Endothelial cell of umbilical vein (primary cell): ENCODE data around the gene ZNF346. TPM values are rescaled to one million over a fixed set of nuclear protein-coding genes. Genes with fewer than 3 reads are reported as not detected.

Experiments used
- BruUV-seq: library from RNA; stranded (reverse); fragments of 400-500 nt; replicated peaks from 2 replicates; lab custom pipeline; 2021; lab: Mats Ljungman, UMichigan
- CTCF ChIA-PET: fragments of 300-600, 350-600 bp; sonication (Branson Sonifier 250); formaldehyde crosslinking; loops from one replicate; lab custom pipeline; 2021; ENCODE audit warnings: antibody characterized with exemption, inconsistent platforms; lab: Charles Lee
- POLR2A ChIA-PET: fragments of 300-600, 350-600 bp; sonication (Branson Sonifier 250); formaldehyde crosslinking; loops from one replicate; lab custom pipeline; 2021; ENCODE audit warnings: antibody characterized with exemption, inconsistent platforms; lab: Charles Lee
- DNase-seq: peaks from one replicate; pipeline ENCODE4 v3.0.0-alpha.2; 2011; ENCODE audit warnings: low read depth, low spot score
- FAIRE-seq: peaks from 2 replicates; lab custom pipeline; 2011; peaks lifted over from hg19 to GRCh38; lab: Jason Lieb, UNC
- H2AFZ ChIP-seq: 2 replicates; pipeline ENCODE4 v1.6.0; 2012; ENCODE audit warnings: low read depth, low read length, control low read depth, inconsistent platforms
- H3K27ac ChIP-seq: 2 replicates; pipeline ENCODE4 v1.5.1; 2011; ENCODE audit warnings: low read depth, mild to moderate bottlenecking, control low read depth, low read length, moderate library complexity; ENCODE audit not compliant: insufficient read depth
- H3K27me3 ChIP-seq, 2 experiments: 2 replicates each; pipeline versions ENCODE4 v1.6.0 to v1.6.1; 2011; ENCODE audit warnings: low read length in 2 of 2, mixed read lengths in 1 of 2; ENCODE audit not compliant: control insufficient read depth in 2 of 2, insufficient read depth in 2 of 2
- H3K36me3 ChIP-seq, 2 experiments: 2 replicates in 1 of 2; 3 replicates in 1 of 2; pipeline ENCODE4 v1.5.1; 2011; ENCODE audit warnings: low read length in 2 of 2, mild to moderate bottlenecking in 1 of 2, moderate library complexity in 1 of 2; ENCODE audit not compliant: control insufficient read depth in 2 of 2, insufficient read depth in 2 of 2; ENCODE audit errors: extremely low read depth in 1 of 2
- H3K4me1 ChIP-seq: 3 replicates; pipeline ENCODE4 v1.5.1; 2011; ENCODE audit warnings: mild to moderate bottlenecking, low read length; ENCODE audit not compliant: control insufficient read depth, insufficient read depth; ENCODE audit errors: extremely low read depth
- H3K4me2 ChIP-seq: 2 replicates; pipeline ENCODE4 v1.6.1; 2011; ENCODE audit warnings: low read length, control low read depth, mixed read lengths; ENCODE audit not compliant: insufficient read depth
- H3K4me3 ChIP-seq, 3 experiments: fragments of 200-600 bp in 1 of 3; sonication (generic), shearing (Covaris generic) in 1 of 3; replicated peaks in 1 of 3; 2 replicates each; pipeline ENCODE4 v1.5.1; 2011 to 2016; ENCODE audit warnings: control low read depth in 3 of 3, low read length in 3 of 3, mild to moderate bottlenecking in 2 of 3, inconsistent platforms in 1 of 3, low read depth in 1 of 3, moderate library complexity in 1 of 3; ENCODE audit not compliant: insufficient read depth in 1 of 3
- H3K79me2 ChIP-seq: 2 replicates; pipeline ENCODE4 v1.6.0; 2012; ENCODE audit warnings: low read length, inconsistent platforms; ENCODE audit not compliant: control insufficient read depth, insufficient read depth
- H3K9ac ChIP-seq: replicated peaks from 2 replicates; pipeline ENCODE3; 2011; ENCODE audit warnings: low read length, control low read depth; ENCODE audit not compliant: insufficient read depth; ENCODE audit errors: extremely low read depth
- H3K9me1 ChIP-seq: replicated peaks from 3 replicates; pipeline ENCODE4 v1.6.0; 2011; ENCODE audit warnings: mild to moderate bottlenecking, low read length; ENCODE audit not compliant: control insufficient read depth, insufficient read depth; ENCODE audit errors: extremely low read depth
- H3K9me3 ChIP-seq: replicated peaks from 2 replicates; pipeline ENCODE4 v1.5.1; 2012; ENCODE audit warnings: low read length, inconsistent platforms; ENCODE audit not compliant: control insufficient read depth, insufficient read depth
- H4K20me1 ChIP-seq: replicated peaks from 2 replicates; pipeline ENCODE3; 2011; ENCODE audit warnings: mild to moderate bottlenecking, low read length; ENCODE audit not compliant: control insufficient read depth, insufficient read depth; ENCODE audit errors: extremely low read depth
- EZH2 ChIP-seq: IDR thresholded peaks from 2 replicates; pipeline ENCODE4 v1.6.1; 2012; ENCODE audit warnings: borderline replicate concordance, low read depth, mild to moderate bottlenecking, moderate library complexity, low read length, inconsistent platforms; ENCODE audit not compliant: severe bottlenecking
- FOS ChIP-seq: IDR thresholded peaks from 2 replicates; pipeline ENCODE4 v1.6.1; 2011; ENCODE audit warnings: mild to moderate bottlenecking, low read length, moderate library complexity, borderline replicate concordance; ENCODE audit not compliant: insufficient read depth
- GATA2 ChIP-seq: IDR thresholded peaks from 2 replicates; pipeline ENCODE4 v1.7.0; 2011; ENCODE audit warnings: low read depth, mild to moderate bottlenecking, moderate library complexity, mixed read lengths, low read length; ENCODE audit not compliant: insufficient read length, insufficient read depth
- JUN ChIP-seq: IDR thresholded peaks from 2 replicates; pipeline ENCODE4 v1.6.1; 2011; ENCODE audit warnings: borderline replicate concordance, low read depth; ENCODE audit not compliant: insufficient read length, insufficient read depth
- MYC ChIP-seq: IDR thresholded peaks from one replicate; pipeline ENCODE4 v1.6.1; 2011; ENCODE audit warnings: mild to moderate bottlenecking, low read depth, low read length
- POLR2A ChIP-seq: IDR thresholded peaks from 2 replicates; pipeline ENCODE4 v1.6.1; 2012; ENCODE audit warnings: low read depth, mild to moderate bottlenecking, control low read depth, low read length
- POLR2AphosphoS5 ChIP-seq: IDR thresholded peaks from 2 replicates; pipeline ENCODE4 v1.6.1; 2012; ENCODE audit warnings: low read depth, mild to moderate bottlenecking, control low read depth, low read length, moderate library complexity; ENCODE audit not compliant: insufficient read depth
- dilution Hi-C: fragments of 300-500 bp; cut with MboI; formaldehyde crosslinking; loops from one replicate; pipeline ENCODE4 v1.15.0; 2019; ENCODE audit warnings: low sequenced_read_pairs; ENCODE audit not compliant: extremely low pct_ligation_motif_present
- intact Hi-C: fragments of 100-400 bp; cut with micrococcal nuclease; formaldehyde crosslinking; loops from one replicate; pipeline ENCODE4 v1.10.0; 2022
- polyA plus RNA-seq, 4 experiments: library from polyadenylated mRNA; depleted of rRNA in 3 of 4; stranded (reverse) in 3 of 4; unstranded in 1 of 4; fragments of >200 nt; gene quantifications; 2 replicates each; pipeline versions ENCODE4 v1.2.1 to v1.2.3, GENCODE V29; 2011 to 2012; ENCODE audit warnings: missing spikeins in 1 of 4
- total RNA-seq: library from RNA; stranded (reverse); gene quantifications from 2 replicates; pipeline ENCODE4 v1.2.3, GENCODE V29; 2021
- TF ChIP-seq, protein P1 (sequence below): IDR thresholded peaks from 2 replicates; pipeline ENCODE4 v1.6.1; 2011; ENCODE audit not compliant: insufficient read depth, insufficient read length
- TF ChIP-seq, protein P2 (sequence below), 2 donors: IDR thresholded peaks; 1 replicate in 1 of 2; 2 replicates in 1 of 2; pipeline ENCODE4 v1.5.1; 2011; ENCODE audit warnings: low read length in 2 of 2, mild to moderate bottlenecking in 2 of 2, moderate library complexity in 2 of 2, control low read depth in 1 of 2, inconsistent platforms in 1 of 2, low read depth in 1 of 2; ENCODE audit not compliant: insufficient read depth in 1 of 2; ENCODE audit errors: extremely low read depth in 1 of 2

Gene ZNF346
- total and polyA plus RNA-seq, 2 donors (not counting 3 experiments of a cell fraction or from before 2014, with no cell fraction given) = 25.3 to 35.2 TPM

DNA sequence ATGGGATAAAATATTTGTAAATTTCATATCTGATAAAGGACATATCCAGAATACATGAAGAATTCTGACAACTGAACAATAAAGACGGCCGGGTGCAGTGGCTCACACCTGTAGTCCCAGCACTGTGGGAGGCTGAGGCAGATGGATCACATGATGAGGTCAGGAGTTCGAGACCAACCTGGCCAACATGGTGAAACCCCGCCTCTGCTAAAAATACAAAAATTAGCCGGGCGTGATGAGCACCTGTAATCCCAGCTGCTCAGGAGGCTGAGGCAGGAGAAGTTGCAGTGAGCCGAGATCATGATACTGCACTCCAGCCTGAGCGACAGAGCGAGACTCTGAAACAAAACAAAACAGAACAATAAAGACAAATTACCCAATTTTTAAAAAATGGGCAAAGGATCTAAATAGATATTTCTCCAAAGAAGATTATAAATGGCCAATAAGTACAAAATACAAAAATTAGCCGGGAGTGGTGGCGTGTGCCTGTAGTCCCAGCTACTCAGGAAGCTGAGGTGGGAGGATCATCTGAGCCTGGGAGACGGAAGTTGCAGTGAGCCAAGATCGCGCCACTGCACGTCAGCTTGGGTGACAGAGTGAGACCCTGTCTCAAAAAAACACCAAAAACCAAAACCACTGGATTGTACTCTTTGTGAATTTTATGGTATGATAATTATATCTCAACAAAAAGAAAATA is 101.4 kb downstream of the ZNF346 start:
- H2AFZ ChIP-seq = no peak overlapping the region
- dilution Hi-C loops = no loop called here
- no peaks in the 10 kb centered on the region for H3K79me2 ChIP-seq
- intact Hi-C loops = no loop called here
- no peaks in the 10 kb centered on the region for H3K27me3 ChIP-seq
- no peak overlapping the region for H3K4me3 ChIP-seq
- H3K27ac ChIP-seq = no peak overlapping the region
- DNase-seq (no peak), FAIRE-seq (no peak)
- H3K9me3 ChIP-seq = no peaks in the 10 kb centered on the region
- no peak overlapping the region for H3K4me2 ChIP-seq
- ChIA-PET POLR2A (no interaction called here), CTCF (interaction anchor here (0.7 to 1.4 kb wide), 3 partner anchors 10 to 149 kb away, joined by 3 to 5 read pairs (median 4); no protein-coding TSS in a partner anchor)
- no peaks in the 10 kb centered on the region for H3K36me3 ChIP-seq
- H4K20me1 ChIP-seq = no peaks in the 10 kb centered on the region
- TF ChIP-seq GATA2 = no peak
- TF ChIP-seq, protein P1, sequence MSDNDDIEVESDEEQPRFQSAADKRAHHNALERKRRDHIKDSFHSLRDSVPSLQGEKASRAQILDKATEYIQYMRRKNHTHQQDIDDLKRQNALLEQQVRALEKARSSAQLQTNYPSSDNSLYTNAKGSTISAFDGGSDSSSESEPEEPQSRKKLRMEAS = no peak
- no peak for TF ChIP-seq FOS
- TF ChIP-seq POLR2AphosphoS5 = no peak
- TF ChIP-seq, protein P2, sequence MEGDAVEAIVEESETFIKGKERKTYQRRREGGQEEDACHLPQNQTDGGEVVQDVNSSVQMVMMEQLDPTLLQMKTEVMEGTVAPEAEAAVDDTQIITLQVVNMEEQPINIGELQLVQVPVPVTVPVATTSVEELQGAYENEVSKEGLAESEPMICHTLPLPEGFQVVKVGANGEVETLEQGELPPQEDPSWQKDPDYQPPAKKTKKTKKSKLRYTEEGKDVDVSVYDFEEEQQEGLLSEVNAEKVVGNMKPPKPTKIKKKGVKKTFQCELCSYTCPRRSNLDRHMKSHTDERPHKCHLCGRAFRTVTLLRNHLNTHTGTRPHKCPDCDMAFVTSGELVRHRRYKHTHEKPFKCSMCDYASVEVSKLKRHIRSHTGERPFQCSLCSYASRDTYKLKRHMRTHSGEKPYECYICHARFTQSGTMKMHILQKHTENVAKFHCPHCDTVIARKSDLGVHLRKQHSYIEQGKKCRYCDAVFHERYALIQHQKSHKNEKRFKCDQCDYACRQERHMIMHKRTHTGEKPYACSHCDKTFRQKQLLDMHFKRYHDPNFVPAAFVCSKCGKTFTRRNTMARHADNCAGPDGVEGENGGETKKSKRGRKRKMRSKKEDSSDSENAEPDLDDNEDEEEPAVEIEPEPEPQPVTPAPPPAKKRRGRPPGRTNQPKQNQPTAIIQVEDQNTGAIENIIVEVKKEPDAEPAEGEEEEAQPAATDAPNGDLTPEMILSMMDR (IDR thresholded peaks at IDR 0.05; ENCODE audit: extremely low read depth in 1 of 2, insufficient read depth in 1 of 2, low read depth in 1 of 2, low read length in 2 of 2) = no peak
- no peak for TF ChIP-seq EZH2
- no peak for TF ChIP-seq POLR2A
- TF ChIP-seq JUN = no peak
- TF ChIP-seq MYC = no peak
- no peaks in the 10 kb centered on the region for H3K9me1 ChIP-seq
- H3K9ac ChIP-seq = no peak overlapping the region
- H3K4me1 ChIP-seq = peaks cover 8% of the 10 kb centered on the region
- no TSS peak for BruUV-seq
